NCI-H526 (cell line): ENCODE results near the gene WDR3.
A peak's percentile ranks its signal among the peaks of the same experiment; 100 is the strongest.
"Not testable (repeated sequence)": the region's sequence is repeated elsewhere in the genome, so short reads cannot be mapped to it uniquely, and the experiment has no call there.

Source experiments
- DNase-seq, 2 experiments: peaks; one replicate each; lab custom pipeline; 2025; lab: John Stamatoyannopoulos, UW

WDR3 gene

GRCh38 chr1:117929343-117930172, at the start of gene WDR3, which contains the start of gene GDAP2:
Gene WDR3 (plus strand): TSS chr1:117929739. CDS start chr1:117933320, 3,581 bp downstream.
Gene GDAP2 (minus strand): TSS chr1:117929621. CDS start chr1:117920357, 9,264 bp downstream.
- peak; percentile 98 to 99 for DNase-seq

- DNase-seq, result no peak
Observed at GRCh38 chr1:117883616-117884015, 45.9 kb upstream of the WDR3 start.

GRCh38 chr1:117886101-117886795, 43.3 kb upstream of the WDR3 start:
- no peak for DNase-seq

GRCh38 chr1:117890452-117890851, 39.1 kb upstream of the WDR3 start:
- DNase-seq, result no peak

- DNase-seq, result no peak
Observed at GRCh38 chr1:117892512-117892911, 37.0 kb upstream of the WDR3 start.

- DNase-seq, result no peak
Observed at GRCh38 chr1:117894078-117894477, 35.5 kb upstream of the WDR3 start.

GRCh38 chr1:117895482-117896114, 33.9 kb upstream of the WDR3 start:
- DNase-seq, result peak; percentile 19 to 83

- DNase-seq, result no peak
Observed at GRCh38 chr1:117897551-117897950, 32.0 kb upstream of the WDR3 start.

- no peak for DNase-seq
Observed at GRCh38 chr1:117899801-117900200, 29.7 kb upstream of the WDR3 start.

- DNase-seq, result no peak
Observed at GRCh38 chr1:117902944-117903343, 26.6 kb upstream of the WDR3 start.

- no peak for DNase-seq
Observed at GRCh38 chr1:117904485-117904884, 25.1 kb upstream of the WDR3 start.

- DNase-seq, result no peak
Observed at GRCh38 chr1:117905019-117905418, 24.5 kb upstream of the WDR3 start.

GRCh38 chr1:117911051-117911450, 18.5 kb upstream of the WDR3 start:
- peak in 1 of 2 experiments; percentile 39 for DNase-seq

- DNase-seq, result no peak
Observed at GRCh38 chr1:117919376-117919775, 10.2 kb upstream of the WDR3 start.

GRCh38 chr1:117921991-117922390, 7.5 kb upstream of the WDR3 start:
- no peak for DNase-seq

GRCh38 chr1:117922717-117923116, 6.8 kb upstream of the WDR3 start:
- DNase-seq, result not testable (repeated sequence)

- DNase-seq, result no peak
Observed at GRCh38 chr1:117925981-117926380, 3.6 kb upstream of the WDR3 start.

- peak; percentile 18 to 71 for DNase-seq
Observed at GRCh38 chr1:117928881-117929342, 627 bp upstream of the WDR3 start.

GRCh38 chr1:117930173-117930447, 571 bp downstream of the WDR3 start:
- DNase-seq, result no peak

GRCh38 chr1:117930484-117930883, 945 bp downstream of the WDR3 start:
- DNase-seq, result peak in 1 of 2 experiments; percentile 2

- DNase-seq, result no peak
Observed at GRCh38 chr1:117932576-117932975, 3.0 kb downstream of the WDR3 start.

GRCh38 chr1:117933769-117934168, 4.2 kb downstream of the WDR3 start:
- DNase-seq, result no peak

GRCh38 chr1:117942293-117942692, 12.8 kb downstream of the WDR3 start:
- DNase-seq, result no peak
